ENCODE measurements around the gene TSPAN7.

TSPAN7 gene

GRCh38 chrX:38563030-38563429 is 1.7 kb downstream of the TSPAN7 start:
- TF ChIP-seq CTCF (IDR thresholded peaks at IDR 0.05; ENCODE audit: insufficient read depth, low read depth, low read length, missing control alignments): no peak
- H3K4me3 ChIP-seq (ENCODE audit: low read depth, low read length): no peak overlapping the region
- DNase-seq (ENCODE audit: low read depth): no peak

DNA sequence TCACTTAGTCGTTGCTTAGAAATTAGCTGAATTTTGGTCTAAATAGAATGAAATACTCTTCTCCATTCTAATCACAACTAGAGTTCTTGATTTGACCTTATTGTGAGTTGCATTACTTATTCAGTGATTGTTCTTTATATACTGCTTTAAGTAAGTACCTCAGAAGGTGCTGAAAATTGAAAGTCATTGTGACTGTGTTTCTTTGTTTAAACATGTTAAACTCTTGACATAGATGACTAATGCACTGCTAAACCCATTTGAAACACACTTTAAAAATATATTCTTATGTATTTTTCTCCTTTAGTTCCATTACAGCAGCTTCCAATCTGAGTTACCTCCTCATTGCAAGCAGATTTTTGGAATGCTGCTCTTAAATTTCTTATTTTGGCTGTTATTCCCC is 9.1 kb downstream of the TSPAN7 start:
- no peak for TF ChIP-seq CTCF (IDR thresholded peaks at IDR 0.05; ENCODE audit: insufficient read depth, low read depth, low read length, missing control alignments)
- DNase-seq (ENCODE audit: low read depth): no peak

GRCh38 chrX:38571058-38571457 is 9.7 kb downstream of the TSPAN7 start:
- H3K4me3 ChIP-seq (ENCODE audit: low read depth, low read length): no peak overlapping the region
- DNase-seq (ENCODE audit: low read depth): no peak
- no peak for TF ChIP-seq CTCF (IDR thresholded peaks at IDR 0.05; ENCODE audit: insufficient read depth, low read depth, low read length, missing control alignments)

More for the DNA sequence above, 9.1 kb downstream of the TSPAN7 start:
- no peak overlapping the region for H3K4me3 ChIP-seq (ENCODE audit: low read depth, low read length)

DNA sequence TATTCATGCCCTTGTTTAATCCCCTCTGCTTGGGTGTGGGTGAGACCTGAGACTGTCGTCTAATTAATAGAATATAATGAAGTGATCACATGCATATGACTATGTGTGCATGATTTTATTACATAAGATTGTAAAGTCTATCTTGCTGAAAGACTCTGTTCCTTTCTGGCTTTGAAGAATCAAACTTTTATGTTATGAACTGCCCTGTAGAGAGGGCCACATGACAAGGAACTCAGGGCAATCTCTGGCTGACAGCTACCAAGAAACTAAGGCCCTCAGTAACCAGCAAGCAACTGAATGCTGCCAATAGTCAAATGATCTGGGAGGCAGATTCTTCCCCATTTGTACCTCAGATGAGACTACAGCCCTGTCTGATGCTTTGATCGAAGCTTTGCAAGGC is 13.5 kb downstream of the TSPAN7 start:
- DNase-seq (ENCODE audit: low read depth): no peak
- no peak overlapping the region for H3K4me3 ChIP-seq (ENCODE audit: low read depth, low read length)
- TF ChIP-seq CTCF (IDR thresholded peaks at IDR 0.05; ENCODE audit: insufficient read depth, low read depth, low read length, missing control alignments): no peak

- no peak for TF ChIP-seq CTCF (IDR thresholded peaks at IDR 0.05; ENCODE audit: insufficient read depth, low read depth, low read length, missing control alignments)
- no peak overlapping the region for H3K4me3 ChIP-seq (ENCODE audit: low read depth, low read length)
- DNase-seq (ENCODE audit: low read depth): no peak
Measured at GRCh38 chrX:38575888-38576287, 14.5 kb downstream of the TSPAN7 start.

DNA sequence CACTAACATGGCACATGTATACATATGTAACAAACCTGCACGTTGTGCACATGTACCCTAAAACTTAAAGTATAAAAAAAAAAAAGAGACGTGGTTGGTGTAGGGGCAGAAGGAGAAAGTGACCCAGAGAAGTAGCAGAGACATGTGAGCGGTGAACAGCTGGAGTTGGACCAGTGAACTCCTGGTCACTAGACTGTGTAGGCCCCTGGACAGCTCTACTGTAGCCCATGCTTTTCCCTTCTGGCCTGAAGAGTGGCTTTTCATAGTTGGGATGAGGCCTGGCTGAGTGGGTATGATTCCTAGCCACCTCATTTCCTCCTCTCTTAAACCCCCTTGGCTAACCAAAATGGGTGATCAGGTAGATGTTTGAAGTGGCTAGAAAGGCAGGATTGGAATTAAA is 16.4 kb downstream of the TSPAN7 start:
- DNase-seq (ENCODE audit: low read depth): no peak
- no peak overlapping the region for H3K4me3 ChIP-seq (ENCODE audit: low read depth, low read length)
- TF ChIP-seq CTCF (IDR thresholded peaks at IDR 0.05; ENCODE audit: insufficient read depth, low read depth, low read length, missing control alignments): no peak

GRCh38 chrX:38578167-38578566 is 16.8 kb downstream of the TSPAN7 start:
- no peak for TF ChIP-seq CTCF (IDR thresholded peaks at IDR 0.05; ENCODE audit: insufficient read depth, low read depth, low read length, missing control alignments)
- no peak for DNase-seq (ENCODE audit: low read depth)
- H3K4me3 ChIP-seq (ENCODE audit: low read depth, low read length): no peak overlapping the region

Measured in GM12865 (cell line).